HG03571 (cell line): Measurements from ENCODE around the gene APIP.

Source experiments
- ATAC-seq: cut with Tn5 transposase; IDR thresholded peaks from one replicate; pipeline ENCODE4 v1.9.1; 2021; ENCODE audit not compliant: unreplicated experiment

The APIP gene

DNA sequence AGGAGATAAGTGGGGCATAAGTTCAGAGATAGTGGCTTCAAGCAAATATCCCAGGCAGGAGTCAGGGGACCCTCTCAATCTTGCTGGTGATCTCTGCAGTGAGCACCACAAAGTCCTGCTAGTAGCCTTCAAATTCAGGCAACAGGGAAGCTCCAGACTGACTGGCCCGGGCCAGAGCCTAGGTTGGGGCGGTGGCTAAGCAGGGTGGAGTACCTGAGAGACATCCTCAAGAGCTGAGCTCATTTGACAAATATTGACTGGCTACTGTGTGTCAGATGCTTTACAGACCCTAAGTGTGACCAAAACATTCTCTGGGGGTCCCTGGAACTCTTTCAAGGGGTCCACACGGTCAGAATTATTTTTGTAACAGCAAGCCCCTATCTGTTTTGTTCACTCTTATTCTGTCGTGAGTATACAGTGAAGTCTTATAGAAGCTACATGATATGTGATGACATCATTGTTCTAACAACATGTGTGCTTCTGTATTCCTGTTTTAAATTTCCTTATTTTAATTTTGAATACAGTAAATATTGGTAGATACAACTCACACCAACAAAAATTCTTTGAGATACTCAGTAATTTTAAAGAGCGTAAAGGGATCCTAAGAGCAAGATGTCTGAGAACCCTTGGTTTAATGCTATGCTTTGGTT, 71.6 kb downstream of the APIP start:
- ATAC-seq = no peak

DNA sequence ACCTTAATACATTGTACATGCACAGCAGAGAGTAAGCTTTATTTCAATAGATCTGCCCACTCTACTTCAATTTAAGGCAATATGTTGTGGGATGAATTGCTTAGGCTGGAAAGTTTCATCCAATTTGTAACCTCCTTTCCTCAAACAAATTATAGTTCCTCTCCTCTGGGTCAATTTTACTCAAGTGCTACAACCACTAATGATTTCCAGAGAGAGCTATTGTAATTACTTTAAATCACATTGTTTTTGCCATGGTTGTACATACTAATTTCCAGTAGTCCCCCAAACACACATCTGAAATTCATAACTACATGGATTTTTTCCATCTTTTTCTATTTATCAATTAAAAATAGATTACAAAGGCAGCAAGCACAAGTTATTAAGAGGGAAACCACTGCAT, 72.9 kb downstream of the APIP start:
- no peak for ATAC-seq

DNA sequence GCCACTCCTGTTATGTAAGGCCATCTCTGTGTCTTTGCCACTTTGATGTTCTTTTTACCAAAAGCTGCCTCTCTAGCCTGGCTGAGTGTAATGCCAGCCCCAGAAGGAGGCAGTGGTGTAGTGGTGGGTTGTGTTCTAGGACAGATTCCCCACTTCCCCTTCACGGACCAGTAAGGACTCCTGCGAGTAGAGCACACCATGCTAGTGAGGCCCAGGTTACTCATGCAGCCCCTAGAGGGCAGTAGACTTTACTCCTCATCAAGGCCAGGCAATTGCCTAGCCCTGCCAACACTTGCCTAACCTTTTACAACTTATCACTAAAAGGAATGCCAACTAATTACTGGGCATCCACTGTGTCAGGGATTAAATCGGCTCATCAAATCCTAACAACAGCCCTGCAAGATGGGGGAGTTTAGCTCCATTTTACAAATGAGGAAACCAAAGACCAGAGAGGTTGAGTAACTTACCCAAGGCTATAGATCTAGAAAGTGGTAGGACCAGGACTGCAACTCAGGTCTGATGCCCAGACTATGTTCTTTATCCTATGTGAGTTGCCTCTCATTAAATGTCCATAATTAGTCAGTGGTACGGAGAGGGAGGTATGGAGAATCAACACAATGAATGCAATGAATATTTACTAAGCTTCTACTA, 75.3 kb downstream of the APIP start:
- ATAC-seq = no peak

DNA sequence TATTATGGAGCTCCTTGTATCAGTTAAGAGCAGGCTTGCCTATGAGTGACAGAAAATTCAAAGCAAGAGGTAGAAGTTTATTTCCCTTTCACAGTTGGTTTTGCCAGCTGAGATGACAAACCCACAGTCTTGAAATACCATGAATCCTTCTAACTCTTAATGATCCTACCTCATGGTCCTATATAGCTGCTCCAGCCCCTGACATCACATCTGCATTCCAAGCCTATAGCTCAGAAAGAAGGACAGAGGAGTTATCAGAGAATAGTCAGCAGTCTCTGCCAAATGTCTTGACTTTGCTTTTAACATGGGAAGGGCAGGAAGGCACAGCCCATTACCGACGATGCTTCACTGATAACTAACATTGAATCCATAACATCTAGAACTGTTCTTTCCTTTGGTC, 76.2 kb downstream of the APIP start:
- ATAC-seq = no peak

DNA sequence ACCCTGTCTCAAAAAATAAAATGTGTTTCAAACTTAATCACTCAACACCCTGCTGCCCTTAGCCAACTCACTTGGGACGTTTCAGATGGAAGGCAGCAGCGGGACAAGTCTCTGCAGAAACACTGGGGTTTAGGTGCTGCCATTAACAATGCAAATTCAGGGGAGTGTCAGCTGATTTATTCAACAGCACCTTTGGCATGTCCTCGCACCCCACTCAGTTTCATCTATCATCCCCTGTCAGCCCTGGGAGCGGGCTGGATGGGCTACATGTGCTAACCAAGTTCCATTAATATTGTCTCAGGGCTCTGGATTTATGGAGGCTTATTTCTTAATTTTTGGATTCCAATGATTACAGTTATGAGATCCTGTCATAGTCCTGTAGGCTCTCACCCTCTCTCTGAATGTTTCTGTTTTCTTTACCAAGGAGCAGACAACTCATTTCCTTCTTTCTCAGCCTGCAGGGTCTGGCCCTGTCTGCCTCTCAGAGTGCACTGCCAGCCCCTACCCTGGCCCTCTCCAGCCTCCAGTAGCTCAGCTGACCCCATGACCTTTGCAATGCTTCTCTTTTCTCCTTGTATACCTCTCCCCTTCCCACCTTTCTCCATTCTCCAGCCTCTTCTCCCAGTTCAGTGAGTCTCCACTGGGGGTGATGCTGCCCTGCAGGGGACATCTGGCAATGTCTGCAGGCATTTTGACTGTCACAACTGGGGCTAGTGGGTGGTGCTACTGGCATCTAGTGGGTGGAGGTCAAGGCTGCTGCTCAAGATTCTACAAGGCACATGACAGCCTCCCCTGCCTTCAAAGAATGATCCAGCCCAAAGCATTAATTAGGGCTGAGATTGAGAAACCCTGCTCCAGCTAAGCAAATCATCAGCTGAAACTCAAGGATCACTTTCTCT, 79.0 kb downstream of the APIP start:
- ATAC-seq = no peak

DNA sequence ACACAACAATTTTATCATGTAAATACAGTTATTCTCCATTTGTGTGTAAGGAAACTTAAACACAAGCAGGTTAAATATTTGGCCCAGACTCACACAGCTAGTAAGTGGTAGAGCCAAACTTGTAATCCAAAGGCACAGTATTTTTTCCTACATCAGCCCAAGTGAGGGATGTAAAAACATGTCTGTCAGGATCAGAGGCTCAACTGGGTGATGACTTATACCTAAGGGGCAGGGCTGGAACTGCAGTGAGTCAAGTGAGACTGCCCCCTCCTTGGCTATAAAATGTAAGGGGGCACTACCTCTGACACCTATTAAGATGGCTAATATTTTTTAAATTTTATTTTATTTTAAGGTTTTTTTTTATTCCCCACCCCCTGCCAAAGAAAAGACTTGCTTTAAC, 82.6 kb downstream of the APIP start:
- ATAC-seq = no peak
